ENCODE results near the gene CENPN.

Gene CENPN

GRCh38 chr16:81003064-81003463 is 4.0 kb upstream of the CENPN start:
- no peak overlapping the region for H3K27ac ChIP-seq (ENCODE audit: low read depth, low read length)
- H3K9ac ChIP-seq (ENCODE audit: low read depth, low read length), result no peak overlapping the region
- H3K9me3 ChIP-seq (ENCODE audit: control insufficient read depth, insufficient read depth, low read length), result no peaks in the 10 kb centered on the region
- no peaks in the 10 kb centered on the region for H3K36me3 ChIP-seq (ENCODE audit: control insufficient read depth, insufficient read depth, low read length)
- no peak overlapping the region for H3K4me3 ChIP-seq (ENCODE audit: low read depth, low read length)
- no peaks in the 10 kb centered on the region for H3K27me3 ChIP-seq (ENCODE audit: control insufficient read depth, insufficient read depth, low read length)
- peaks cover 14% of the 10 kb centered on the region; the same call in 1 of the 2 replicates for H3K4me1 ChIP-seq (ENCODE audit: control insufficient read depth, insufficient read depth, low read length)

GRCh38 chr16:81003610-81004460 is 3.2 kb upstream of the CENPN start:
- Histone ChIP-seq H3K27me3 (ENCODE audit: control insufficient read depth, insufficient read depth, low read length) (no peaks in the 10 kb centered on the region), H3K4me3 (ENCODE audit: low read depth, low read length) (no peak overlapping the region), H3K27ac (ENCODE audit: low read depth, low read length) (no peak overlapping the region), H3K36me3 (ENCODE audit: control insufficient read depth, insufficient read depth, low read length) (no peaks in the 10 kb centered on the region), H3K9ac (ENCODE audit: low read depth, low read length) (no peak overlapping the region), H3K9me3 (ENCODE audit: control insufficient read depth, insufficient read depth, low read length) (no peaks in the 10 kb centered on the region), H3K4me1 (ENCODE audit: control insufficient read depth, insufficient read depth, low read length) (peaks cover 14% of the 10 kb centered on the region; the same call in 1 of the 2 replicates)

- Histone ChIP-seq H3K4me3 (ENCODE audit: low read depth, low read length) (peak overlapping the region; percentile 29), H3K9ac (ENCODE audit: low read depth, low read length) (no peak overlapping the region), H3K9me3 (ENCODE audit: control insufficient read depth, insufficient read depth, low read length) (no peaks in the 10 kb centered on the region), H3K27ac (ENCODE audit: low read depth, low read length) (no peak overlapping the region), H3K36me3 (ENCODE audit: control insufficient read depth, insufficient read depth, low read length) (peaks cover 5% of the 10 kb centered on the region; the same call in 1 of the 2 replicates), H3K27me3 (ENCODE audit: control insufficient read depth, insufficient read depth, low read length) (no peaks in the 10 kb centered on the region), H3K4me1 (ENCODE audit: control insufficient read depth, insufficient read depth, low read length) (peaks cover 14% of the 10 kb centered on the region; the same call in 1 of the 2 replicates)
These were observed 2.2 kb upstream of the CENPN start for GRCh38 chr16:81004646-81005353.

GRCh38 chr16:81005610-81006161 is 1.3 kb upstream of the CENPN start:
- peak overlapping the region; percentile 99; the same call in 1 of the 2 replicates for H3K9ac ChIP-seq (ENCODE audit: low read depth, low read length)
- peak overlapping the region; percentile 81 for H3K4me3 ChIP-seq (ENCODE audit: low read depth, low read length)
- H3K36me3 ChIP-seq (ENCODE audit: control insufficient read depth, insufficient read depth, low read length), result peaks cover 5% of the 10 kb centered on the region; the same call in 1 of the 2 replicates
- H3K4me1 ChIP-seq (ENCODE audit: control insufficient read depth, insufficient read depth, low read length), result peaks cover 14% of the 10 kb centered on the region; the same call in 1 of the 2 replicates
- no peaks in the 10 kb centered on the region for H3K27me3 ChIP-seq (ENCODE audit: control insufficient read depth, insufficient read depth, low read length)
- H3K9me3 ChIP-seq (ENCODE audit: control insufficient read depth, insufficient read depth, low read length), result no peaks in the 10 kb centered on the region
- H3K27ac ChIP-seq (ENCODE audit: low read depth, low read length), result no peak overlapping the region

GRCh38 chr16:81006211-81006812 is 702 bp upstream of the CENPN start:
- Histone ChIP-seq H3K4me3 (ENCODE audit: low read depth, low read length) (peak overlapping the region; percentile 81), H3K27ac (ENCODE audit: low read depth, low read length) (peak overlapping the region; percentile 98), H3K36me3 (ENCODE audit: control insufficient read depth, insufficient read depth, low read length) (peaks cover 10% of the 10 kb centered on the region; the same call in 1 of the 2 replicates), H3K9me3 (ENCODE audit: control insufficient read depth, insufficient read depth, low read length) (no peaks in the 10 kb centered on the region), H3K9ac (ENCODE audit: low read depth, low read length) (peak overlapping the region; percentile 99), H3K27me3 (ENCODE audit: control insufficient read depth, insufficient read depth, low read length) (no peaks in the 10 kb centered on the region), H3K4me1 (ENCODE audit: control insufficient read depth, insufficient read depth, low read length) (peaks cover 14% of the 10 kb centered on the region; the same call in 1 of the 2 replicates)

GRCh38 chr16:81008505-81008789 is 1.4 kb downstream of the CENPN start:
- Histone ChIP-seq H3K9ac (ENCODE audit: low read depth, low read length) (no peak overlapping the region), H3K9me3 (ENCODE audit: control insufficient read depth, insufficient read depth, low read length) (no peaks in the 10 kb centered on the region), H3K27me3 (ENCODE audit: control insufficient read depth, insufficient read depth, low read length) (no peaks in the 10 kb centered on the region), H3K4me3 (ENCODE audit: low read depth, low read length) (peak overlapping the region; percentile 81), H3K27ac (ENCODE audit: low read depth, low read length) (no peak overlapping the region), H3K4me1 (ENCODE audit: control insufficient read depth, insufficient read depth, low read length) (peaks cover 14% of the 10 kb centered on the region; the same call in 1 of the 2 replicates), H3K36me3 (ENCODE audit: control insufficient read depth, insufficient read depth, low read length) (peaks cover 31% of the 10 kb centered on the region)

GRCh38 chr16:81012974-81013373 is 6.0 kb downstream of the CENPN start:
- Histone ChIP-seq H3K9ac (ENCODE audit: low read depth, low read length) (no peak overlapping the region), H3K4me3 (ENCODE audit: low read depth, low read length) (no peak overlapping the region), H3K27ac (ENCODE audit: low read depth, low read length) (no peak overlapping the region), H3K36me3 (ENCODE audit: control insufficient read depth, insufficient read depth, low read length) (peaks cover 76% of the 10 kb centered on the region), H3K4me1 (ENCODE audit: control insufficient read depth, insufficient read depth, low read length) (no peaks in the 10 kb centered on the region), H3K27me3 (ENCODE audit: control insufficient read depth, insufficient read depth, low read length) (no peaks in the 10 kb centered on the region), H3K9me3 (ENCODE audit: control insufficient read depth, insufficient read depth, low read length) (no peaks in the 10 kb centered on the region)

- no peak overlapping the region for H3K4me3 ChIP-seq (ENCODE audit: low read depth, low read length)
- peaks cover 88% of the 10 kb centered on the region for H3K36me3 ChIP-seq (ENCODE audit: control insufficient read depth, insufficient read depth, low read length)
- no peaks in the 10 kb centered on the region for H3K4me1 ChIP-seq (ENCODE audit: control insufficient read depth, insufficient read depth, low read length)
- H3K9ac ChIP-seq (ENCODE audit: low read depth, low read length), result no peak overlapping the region
- no peaks in the 10 kb centered on the region for H3K27me3 ChIP-seq (ENCODE audit: control insufficient read depth, insufficient read depth, low read length)
- no peak overlapping the region for H3K27ac ChIP-seq (ENCODE audit: low read depth, low read length)
- H3K9me3 ChIP-seq (ENCODE audit: control insufficient read depth, insufficient read depth, low read length), result no peaks in the 10 kb centered on the region
These were observed 7.7 kb downstream of the CENPN start for GRCh38 chr16:81014672-81015071.

- Histone ChIP-seq H3K9me3 (ENCODE audit: control insufficient read depth, insufficient read depth, low read length) (no peaks in the 10 kb centered on the region), H3K36me3 (ENCODE audit: control insufficient read depth, insufficient read depth, low read length) (peaks cover 98% of the 10 kb centered on the region), H3K4me3 (ENCODE audit: low read depth, low read length) (no peak overlapping the region), H3K4me1 (ENCODE audit: control insufficient read depth, insufficient read depth, low read length) (no peaks in the 10 kb centered on the region), H3K27ac (ENCODE audit: low read depth, low read length) (no peak overlapping the region), H3K27me3 (ENCODE audit: control insufficient read depth, insufficient read depth, low read length) (no peaks in the 10 kb centered on the region), H3K9ac (ENCODE audit: low read depth, low read length) (no peak overlapping the region)
These were observed 11.5 kb downstream of the CENPN start for GRCh38 chr16:81018496-81018895.

- no peak overlapping the region for H3K4me3 ChIP-seq (ENCODE audit: low read depth, low read length)
- H3K9ac ChIP-seq (ENCODE audit: low read depth, low read length), result no peak overlapping the region
- no peaks in the 10 kb centered on the region for H3K4me1 ChIP-seq (ENCODE audit: control insufficient read depth, insufficient read depth, low read length)
- no peak overlapping the region for H3K27ac ChIP-seq (ENCODE audit: low read depth, low read length)
- H3K36me3 ChIP-seq (ENCODE audit: control insufficient read depth, insufficient read depth, low read length), result peaks cover 80% of the 10 kb centered on the region
- H3K27me3 ChIP-seq (ENCODE audit: control insufficient read depth, insufficient read depth, low read length), result no peaks in the 10 kb centered on the region
- H3K9me3 ChIP-seq (ENCODE audit: control insufficient read depth, insufficient read depth, low read length), result no peaks in the 10 kb centered on the region
These were observed 19.4 kb downstream of the CENPN start for GRCh38 chr16:81026429-81026828.

Measured in HUES48 (cell line).